ENCODE results near the gene TSSK6. TPM values are rescaled to one million over a fixed set of nuclear protein-coding genes. Genes with fewer than 3 reads are reported as not detected.

The TSSK6 gene
- total and polyA plus RNA-seq, 4 donors: 0.50 to 1.3 (median 1.0) TPM

DNA sequence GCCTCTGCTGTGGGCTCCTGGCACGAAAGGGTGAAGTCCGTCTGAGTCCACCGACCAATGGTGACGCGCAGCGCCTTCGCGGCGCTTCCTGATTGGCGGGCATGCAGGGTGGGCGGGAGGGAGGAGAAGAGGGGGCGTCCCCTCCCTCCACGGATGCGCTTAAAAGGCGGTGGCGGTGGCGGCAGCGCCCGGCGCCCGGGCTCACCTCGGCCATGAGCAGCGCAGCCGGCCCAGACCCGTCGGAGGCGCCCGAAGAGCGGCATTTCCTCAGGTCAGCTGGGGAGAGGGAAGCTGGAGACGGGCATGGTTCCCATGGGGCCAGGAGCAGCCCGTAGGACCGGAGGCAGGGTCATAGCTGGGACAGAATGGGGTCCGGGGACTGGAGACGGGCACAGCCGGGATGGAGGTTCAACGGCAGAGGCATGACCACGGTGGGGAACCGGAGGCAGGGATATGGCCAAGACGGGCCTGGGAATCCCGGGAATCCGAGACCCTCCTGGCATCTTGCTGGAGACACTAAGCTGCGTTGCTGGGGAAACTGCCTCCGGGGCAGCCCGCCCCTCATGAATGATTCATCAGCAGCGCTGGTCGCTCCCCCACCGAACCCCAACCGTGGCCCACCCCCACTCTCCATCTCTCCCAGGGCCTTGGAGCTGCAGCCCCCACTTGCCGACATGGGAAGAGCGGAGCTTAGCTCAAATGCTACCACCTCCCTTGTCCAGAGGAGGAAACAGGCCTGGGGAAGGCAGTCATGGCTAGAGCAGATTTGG, 13.6 kb upstream of the TSSK6 start, which contains the start of gene YJEFN3:
Gene YJEFN3, plus strand, starts transcription at position 191 of the 770 bp plus-strand sequence. Its CDS starts 22 bp downstream, at position 213.
- H3K36me3 ChIP-seq (ENCODE audit: control insufficient read depth in 1 of 2, insufficient read depth in 2 of 2, low read length in 1 of 2): no peaks in the 10 kb centered on the region
- no peak for DNase-seq
- H3K9me3 ChIP-seq (ENCODE audit: control insufficient read depth, low read length): no peaks in the 10 kb centered on the region
- no peak within 1 kb of the TSS for H3K27ac ChIP-seq (ENCODE audit: low read depth in 1 of 2, low read length in 2 of 2)
- 46 to 48% methylated on average over 28 to 50 of the region's 50 CpGs for WGBS, 2 donors
- H3K27me3 ChIP-seq (ENCODE audit: control insufficient read depth in 1 of 2, insufficient read depth in 2 of 2, low read length in 1 of 2): no peaks in the 10 kb centered on the region
- intact Hi-C loops (cut with DNase I): no loop called here
- ATAC-seq (ENCODE audit: low FRiP score): no peak
- H3K4me1 ChIP-seq (ENCODE audit: control insufficient read depth in 1 of 2, insufficient read depth in 2 of 2, low read length in 2 of 2): no peaks in the 10 kb centered on the region
- H3K4me3 ChIP-seq (ENCODE audit: low read length in 2 of 2): no peak within 1 kb of the TSS

DNA sequence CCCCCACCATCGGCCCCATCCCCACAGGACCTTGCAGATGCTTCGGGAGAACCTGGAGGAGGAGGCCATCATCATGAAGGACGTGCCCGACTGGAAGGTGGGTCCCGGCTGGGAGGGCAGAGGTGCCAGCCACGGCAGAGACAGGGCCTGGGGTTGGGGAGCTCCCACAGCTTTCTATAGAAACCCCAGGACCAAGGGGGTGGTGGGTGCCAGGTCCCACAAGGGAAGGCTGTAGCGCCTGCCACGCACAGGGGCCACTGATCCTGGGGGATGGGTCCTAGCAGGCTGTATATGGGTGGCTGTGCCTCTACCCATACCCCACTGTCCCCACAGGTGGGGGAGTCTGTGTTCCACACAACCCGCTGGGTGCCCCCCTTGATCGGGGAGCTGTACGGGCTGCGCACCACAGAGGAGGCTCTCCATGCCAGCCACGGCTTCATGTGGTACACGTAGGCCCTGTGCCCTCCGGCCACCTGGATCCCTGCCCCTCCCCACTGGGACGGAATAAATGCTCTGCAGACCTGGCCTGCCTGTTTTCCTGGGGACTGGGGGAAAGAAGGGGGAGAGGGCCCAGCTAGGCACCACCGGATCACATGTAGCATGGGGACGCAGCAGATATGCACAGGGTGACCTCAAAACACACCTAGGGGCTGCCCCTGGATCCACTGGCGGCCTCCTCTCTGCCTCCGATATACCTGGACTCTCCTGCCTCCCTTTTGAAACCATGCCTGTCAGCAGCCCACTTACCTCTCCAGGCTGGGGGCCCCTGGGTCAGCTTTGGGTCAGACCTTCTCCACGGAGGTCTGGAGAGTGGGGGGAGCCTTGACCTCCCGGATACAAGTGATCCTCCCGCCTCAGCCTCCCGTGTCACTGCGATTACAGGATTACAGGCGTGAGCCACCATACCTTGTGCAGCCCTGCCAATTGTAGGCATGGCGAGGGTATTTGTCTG, 12.6 kb upstream of the TSSK6 start:
- H3K36me3 ChIP-seq (ENCODE audit: control insufficient read depth in 1 of 2, insufficient read depth in 2 of 2, low read length in 1 of 2): no peaks in the 10 kb centered on the region
- WGBS, 2 donors: 91 to 92% methylated on average over 26 to 27 of the region's 27 CpGs
- H3K4me1 ChIP-seq (ENCODE audit: control insufficient read depth in 1 of 2, insufficient read depth in 2 of 2, low read length in 2 of 2): no peaks in the 10 kb centered on the region

DNA sequence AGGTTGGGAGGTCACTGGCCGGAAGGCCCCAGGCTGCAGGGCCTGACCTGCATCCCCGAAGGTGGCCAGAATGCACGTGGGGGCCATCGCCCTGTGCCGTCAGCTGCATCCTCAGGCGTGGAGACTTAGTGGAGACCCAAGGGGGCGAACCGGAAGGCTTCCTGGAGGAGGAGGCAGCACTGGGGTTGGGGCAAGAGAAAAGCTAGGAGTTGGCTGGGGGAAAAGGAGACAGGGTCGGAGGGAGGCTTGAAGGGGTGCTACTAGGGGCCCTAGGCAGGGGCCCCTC, 12.0 kb upstream of the TSSK6 start:
- intact Hi-C loops (cut with DNase I): no loop called here
- ATAC-seq (ENCODE audit: low FRiP score): no peak
- H3K4me1 ChIP-seq (ENCODE audit: control insufficient read depth in 1 of 2, insufficient read depth in 2 of 2, low read length in 2 of 2): no peaks in the 10 kb centered on the region
- H3K27ac ChIP-seq (ENCODE audit: low read depth in 1 of 2, low read length in 2 of 2): no peak overlapping the region
- no peak for DNase-seq
- no peaks in the 10 kb centered on the region for H3K9me3 ChIP-seq (ENCODE audit: control insufficient read depth, low read length)
- no peaks in the 10 kb centered on the region for H3K36me3 ChIP-seq (ENCODE audit: control insufficient read depth in 1 of 2, insufficient read depth in 2 of 2, low read length in 1 of 2)
- H3K27me3 ChIP-seq (ENCODE audit: control insufficient read depth in 1 of 2, insufficient read depth in 2 of 2, low read length in 1 of 2): no peaks in the 10 kb centered on the region
- no peak overlapping the region for H3K4me3 ChIP-seq (ENCODE audit: low read length in 2 of 2)
- 93 to 95% methylated on average over 9 of the region's 9 CpGs for WGBS, 2 donors

More for the DNA sequence above, 12.6 kb upstream of the TSSK6 start:
- H3K4me3 ChIP-seq (ENCODE audit: low read length in 2 of 2): no peak overlapping the region
- H3K9me3 ChIP-seq (ENCODE audit: control insufficient read depth, low read length): no peaks in the 10 kb centered on the region
- H3K27me3 ChIP-seq (ENCODE audit: control insufficient read depth in 1 of 2, insufficient read depth in 2 of 2, low read length in 1 of 2): no peaks in the 10 kb centered on the region
- intact Hi-C loops (cut with DNase I): no loop called here
- ATAC-seq (ENCODE audit: low FRiP score) (no peak), DNase-seq (no peak)
- H3K27ac ChIP-seq (ENCODE audit: low read depth in 1 of 2, low read length in 2 of 2): no peak overlapping the region

DNA sequence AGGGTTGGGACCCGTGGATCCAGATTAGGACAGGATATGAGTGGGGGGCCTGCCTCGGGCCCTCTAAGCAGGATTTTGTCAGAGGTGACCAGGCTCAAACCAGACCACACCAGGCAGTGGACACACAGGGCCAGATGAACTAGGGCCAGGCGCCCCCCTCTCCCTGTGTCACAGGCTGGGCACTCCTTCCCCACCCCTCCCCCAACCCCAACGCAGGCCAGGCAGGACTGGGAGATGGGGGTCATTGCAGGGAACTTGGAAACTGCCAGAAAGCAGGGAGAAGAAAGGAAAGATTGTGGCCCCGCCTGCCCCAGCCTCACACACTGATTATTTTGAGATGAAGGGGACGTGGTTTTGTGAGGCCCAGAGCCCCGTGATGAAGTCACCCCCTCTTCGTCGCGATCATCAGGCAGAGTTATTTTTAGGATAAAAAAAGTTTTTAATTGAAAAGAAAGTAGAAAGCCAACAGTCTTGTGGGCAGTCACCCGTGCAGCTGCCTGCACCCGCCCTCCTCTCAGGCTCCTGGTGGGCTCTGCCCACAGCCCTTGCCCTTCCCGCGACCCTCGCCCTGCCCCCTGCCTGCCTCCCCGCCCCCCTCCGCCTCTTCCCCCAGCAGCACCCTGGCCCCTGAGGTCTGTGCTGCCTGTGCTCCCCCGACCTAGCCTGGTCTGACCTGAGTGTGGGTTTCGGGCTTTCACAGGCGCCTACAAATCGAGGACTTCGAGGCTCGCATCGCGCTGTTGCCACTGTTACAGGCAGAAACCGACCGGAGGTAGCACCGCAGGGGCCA, 11.4 kb upstream of the TSSK6 start:
- H3K36me3 ChIP-seq (ENCODE audit: control insufficient read depth in 1 of 2, insufficient read depth in 2 of 2, low read length in 1 of 2): no peaks in the 10 kb centered on the region

DNA sequence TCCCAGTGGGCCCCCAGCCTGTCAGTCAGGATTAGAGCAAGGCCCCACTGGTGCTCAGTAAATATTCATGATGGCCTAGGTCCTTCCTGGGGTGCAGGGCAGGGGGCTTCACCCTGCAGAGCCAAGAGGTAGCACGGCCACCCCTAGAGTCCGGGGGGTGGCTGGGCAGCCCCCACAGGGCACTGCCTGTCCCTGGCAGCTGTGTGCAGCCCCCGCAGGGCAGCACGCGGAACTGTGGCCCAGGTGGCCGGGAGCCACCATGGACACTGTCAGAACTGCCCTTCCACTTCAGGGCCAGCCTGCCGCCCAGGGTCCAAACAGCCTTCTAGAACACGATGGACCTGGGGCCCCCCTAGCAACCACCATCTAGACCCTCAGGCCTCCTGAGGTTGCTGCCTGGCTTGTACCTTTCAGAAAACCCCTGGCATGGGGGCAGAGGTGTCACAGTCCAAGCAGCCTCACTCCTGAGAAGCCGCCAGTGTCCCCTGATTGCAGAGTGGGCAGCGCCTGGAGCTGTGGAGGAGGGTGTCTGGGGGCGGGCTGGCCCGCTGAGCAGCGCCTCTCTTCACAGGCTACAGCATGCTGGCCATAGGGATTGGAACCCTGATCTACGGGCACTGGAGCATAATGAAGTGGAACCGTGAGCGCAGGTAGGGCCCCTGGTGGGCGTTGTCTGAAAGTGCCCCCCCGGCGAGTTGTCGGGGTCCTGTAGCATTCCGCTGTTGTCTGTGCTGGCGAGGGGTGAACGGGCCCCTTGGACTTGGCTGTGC, 10.4 kb upstream of the TSSK6 start:
- DNase-seq (no peak), ATAC-seq (ENCODE audit: low FRiP score) (no peak)
- intact Hi-C loops (cut with DNase I): no loop called here
- H3K27me3 ChIP-seq (ENCODE audit: control insufficient read depth in 1 of 2, insufficient read depth in 2 of 2, low read length in 1 of 2): no peaks in the 10 kb centered on the region
- H3K4me3 ChIP-seq (ENCODE audit: low read length in 2 of 2): no peak overlapping the region
- 87 to 88% methylated on average over 23 of the region's 23 CpGs for WGBS, 2 donors
- H3K9me3 ChIP-seq (ENCODE audit: control insufficient read depth, low read length): no peaks in the 10 kb centered on the region
- H3K27ac ChIP-seq (ENCODE audit: low read depth in 1 of 2, low read length in 2 of 2): no peak overlapping the region
- no peaks in the 10 kb centered on the region for H3K36me3 ChIP-seq (ENCODE audit: control insufficient read depth in 1 of 2, insufficient read depth in 2 of 2, low read length in 1 of 2)
- no peaks in the 10 kb centered on the region for H3K4me1 ChIP-seq (ENCODE audit: control insufficient read depth in 1 of 2, insufficient read depth in 2 of 2, low read length in 2 of 2)

More for the DNA sequence above, 11.4 kb upstream of the TSSK6 start:
- H3K4me1 ChIP-seq (ENCODE audit: control insufficient read depth in 1 of 2, insufficient read depth in 2 of 2, low read length in 2 of 2): no peaks in the 10 kb centered on the region
- no peak overlapping the region for H3K27ac ChIP-seq (ENCODE audit: low read depth in 1 of 2, low read length in 2 of 2)
- intact Hi-C loops (cut with DNase I): no loop called here
- no peaks in the 10 kb centered on the region for H3K27me3 ChIP-seq (ENCODE audit: control insufficient read depth in 1 of 2, insufficient read depth in 2 of 2, low read length in 1 of 2)
- ATAC-seq (ENCODE audit: low FRiP score) (no peak), DNase-seq (no peak)
- H3K4me3 ChIP-seq (ENCODE audit: low read length in 2 of 2): no peak overlapping the region
- 73 to 78% methylated on average over 28 of the region's 28 CpGs for WGBS, 2 donors
- no peaks in the 10 kb centered on the region for H3K9me3 ChIP-seq (ENCODE audit: control insufficient read depth, low read length)

DNA sequence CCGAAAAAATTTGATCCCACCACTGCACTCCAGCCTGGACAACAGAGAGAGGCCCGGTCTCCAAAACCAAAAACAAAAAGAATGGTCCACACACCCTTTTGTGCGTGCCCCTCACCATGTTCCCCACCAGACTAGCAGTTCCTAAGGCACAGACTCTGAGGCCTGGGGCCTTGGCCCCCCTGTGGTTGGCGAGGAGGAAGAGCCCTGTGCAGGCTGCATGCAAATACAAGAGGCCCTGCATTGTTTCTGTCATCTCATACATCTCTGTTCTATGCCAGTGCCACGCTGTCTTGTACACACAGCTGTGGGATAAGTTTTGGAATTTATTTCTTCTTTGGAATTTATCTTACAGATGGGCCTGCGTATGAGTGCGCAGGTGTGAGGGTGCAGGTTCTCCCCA, 8.7 kb upstream of the TSSK6 start:
- no peak for ATAC-seq (ENCODE audit: low FRiP score)

DNA sequence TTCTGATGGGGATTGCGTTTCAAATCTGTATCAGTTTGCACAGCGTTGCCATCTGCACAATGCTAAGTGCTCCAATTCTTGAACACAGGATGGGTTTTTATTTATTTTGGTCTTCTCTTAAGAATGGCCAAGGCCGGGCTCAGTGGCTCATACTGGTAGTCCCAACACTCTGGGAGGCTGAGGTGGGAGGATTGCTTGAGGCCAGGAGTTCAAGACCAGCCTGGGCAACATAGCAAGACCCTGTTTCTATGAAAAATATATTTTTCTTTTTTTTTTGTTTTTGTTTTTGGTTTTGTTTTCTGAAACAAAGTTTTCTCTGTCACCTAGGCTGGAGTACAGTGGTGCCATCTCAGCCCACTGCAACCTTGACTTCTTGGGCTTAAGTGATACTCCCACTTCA, 7.8 kb upstream of the TSSK6 start:
- no peaks in the 10 kb centered on the region for H3K27me3 ChIP-seq (ENCODE audit: control insufficient read depth in 1 of 2, insufficient read depth in 2 of 2, low read length in 1 of 2)
- H3K4me3 ChIP-seq (ENCODE audit: low read length in 2 of 2): no peak overlapping the region
- no peaks in the 10 kb centered on the region for H3K4me1 ChIP-seq (ENCODE audit: control insufficient read depth in 1 of 2, insufficient read depth in 2 of 2, low read length in 2 of 2)
- H3K36me3 ChIP-seq (ENCODE audit: control insufficient read depth in 1 of 2, insufficient read depth in 2 of 2, low read length in 1 of 2): peaks cover 2 to 3% of the 10 kb centered on the region in 2 donors
- ATAC-seq (ENCODE audit: low FRiP score) (no peak), DNase-seq (no peak)
- WGBS, 2 donors: 86 to 87% methylated on average over 3 of the region's 3 CpGs
- no peak overlapping the region for H3K27ac ChIP-seq (ENCODE audit: low read depth in 1 of 2, low read length in 2 of 2)
- intact Hi-C loops (cut with DNase I): loop anchor here in 1 of 2 donors (5.0 kb wide), 1 partner anchor 559 kb away; no protein-coding TSS in a partner anchor
- H3K9me3 ChIP-seq (ENCODE audit: control insufficient read depth, low read length): no peaks in the 10 kb centered on the region

More for the DNA sequence above, 8.7 kb upstream of the TSSK6 start:
- intact Hi-C loops (cut with DNase I): loop anchor here in 1 of 2 donors (5.0 kb wide), 1 partner anchor 558 kb away; no protein-coding TSS in a partner anchor
- Histone ChIP-seq H3K9me3 (ENCODE audit: control insufficient read depth, low read length) (no peaks in the 10 kb centered on the region), H3K4me3 (ENCODE audit: low read length in 2 of 2) (no peak overlapping the region), H3K36me3 (ENCODE audit: control insufficient read depth in 1 of 2, insufficient read depth in 2 of 2, low read length in 1 of 2) (peaks cover 2 to 3% of the 10 kb centered on the region in 2 donors), H3K27ac (ENCODE audit: low read depth in 1 of 2, low read length in 2 of 2) (no peak overlapping the region), H3K4me1 (ENCODE audit: control insufficient read depth in 1 of 2, insufficient read depth in 2 of 2, low read length in 2 of 2) (no peaks in the 10 kb centered on the region), H3K27me3 (ENCODE audit: control insufficient read depth in 1 of 2, insufficient read depth in 2 of 2, low read length in 1 of 2) (no peaks in the 10 kb centered on the region)
- DNase-seq: no peak
- 87 to 91% methylated on average over 7 of the region's 7 CpGs for WGBS, 2 donors

DNA sequence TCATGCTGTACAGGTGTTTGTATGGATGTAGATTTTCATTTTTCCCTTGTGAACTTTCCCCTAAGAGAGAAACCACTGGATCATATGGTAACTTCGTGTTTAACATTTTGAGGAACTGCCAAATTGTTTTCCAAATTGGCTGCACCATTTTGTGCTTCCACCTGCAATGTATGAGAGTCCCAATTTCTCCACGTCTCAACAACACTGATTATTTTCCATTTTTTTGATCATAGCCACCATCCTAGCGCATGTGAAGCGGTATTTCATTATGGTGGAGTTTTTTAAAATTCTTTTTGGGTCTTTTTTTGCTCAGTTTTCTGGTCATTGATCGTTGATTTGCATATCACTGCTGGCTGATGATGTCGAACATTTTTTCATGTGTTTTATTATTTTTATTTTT, 5.6 kb upstream of the TSSK6 start:
- no peak for ATAC-seq (ENCODE audit: low FRiP score)
- Histone ChIP-seq H3K9me3 (ENCODE audit: control insufficient read depth, low read length) (no peaks in the 10 kb centered on the region), H3K27me3 (ENCODE audit: control insufficient read depth in 1 of 2, insufficient read depth in 2 of 2, low read length in 1 of 2) (no peaks in the 10 kb centered on the region), H3K4me3 (ENCODE audit: low read length in 2 of 2) (no peak overlapping the region), H3K36me3 (ENCODE audit: control insufficient read depth in 1 of 2, insufficient read depth in 2 of 2, low read length in 1 of 2) (peaks cover 2 to 3% of the 10 kb centered on the region in 2 donors), H3K27ac (ENCODE audit: low read depth in 1 of 2, low read length in 2 of 2) (no peak overlapping the region), H3K4me1 (ENCODE audit: control insufficient read depth in 1 of 2, insufficient read depth in 2 of 2, low read length in 2 of 2) (no peaks in the 10 kb centered on the region)
- 81 to 84% methylated on average over 6 of the region's 6 CpGs for WGBS, 2 donors
- no peak for DNase-seq
- intact Hi-C loops (cut with DNase I): loop anchor here in 1 of 2 donors (5.0 kb wide), 1 partner anchor 561 kb away; no protein-coding TSS in a partner anchor

Measured in aorta (tissue), 5 donors.